Activated CD4-positive, alpha-beta T cell treated with anti-CD3 and anti-CD28 coated beads for 36 hours (primary cell): ENCODE results near the gene ITSN2. TPM values are rescaled to one million over a fixed set of nuclear protein-coding genes. Genes with fewer than 3 reads are reported as not detected.
A peak's percentile ranks its signal among the peaks of the same experiment; 100 is the strongest.

Experiments used
- ATAC-seq: fragments of 200-7000 bp; cut with Tn5 transposase; one replicate; pipeline ENCODE4 v1.10.0; 2021; ENCODE audit warnings: mild to moderate bottlenecking, moderate library complexity
- CTCF ChIA-PET: fragments of 350-600 bp; sonication (Branson Sonifier 250); formaldehyde crosslinking; loops from one replicate; lab custom pipeline; 2021; ENCODE audit warnings: antibody characterized with exemption; lab: Charles Lee
- POLR2A ChIA-PET: fragments of 350-600 bp; sonication (Branson Sonifier 250); formaldehyde crosslinking; loops from one replicate; lab custom pipeline; 2021; ENCODE audit warnings: antibody characterized with exemption, inconsistent platforms; lab: Charles Lee
- DNase-seq: peaks from one replicate; pipeline ENCODE4 v3.0.0-alpha.2; 2020
- H3K27ac Mint-ChIP-seq: one replicate; pipeline ENCODE4 v1.8.0; 2021; ENCODE audit warnings: mixed read lengths
- H3K27me3 Mint-ChIP-seq: one replicate; pipeline ENCODE4 v1.8.0; 2021; ENCODE audit warnings: mixed read lengths
- H3K36me3 Mint-ChIP-seq: one replicate; pipeline ENCODE4 v1.8.0; 2021; ENCODE audit warnings: low read depth, mixed read lengths
- H3K4me1 Mint-ChIP-seq: one replicate; pipeline ENCODE4 v1.8.0; 2021; ENCODE audit warnings: mixed read lengths
- H3K4me3 Mint-ChIP-seq: one replicate; pipeline ENCODE4 v1.8.0; 2021; ENCODE audit warnings: mild to moderate bottlenecking, moderate library complexity, mixed read lengths
- H3K9me3 Mint-ChIP-seq: one replicate; pipeline ENCODE4 v1.8.0; 2021; ENCODE audit warnings: low read depth, mixed read lengths
- intact Hi-C, 2 experiments: fragments of 100-400 bp; cut with DNase I in 1 of 2; cut with micrococcal nuclease in 1 of 2; formaldehyde crosslinking; loops; one replicate each; pipeline versions ENCODE4 v1.14.2 to v1.15.1; 2022 to 2024; cut with DNase I, micrococcal nuclease
- total RNA-seq, 2 experiments: library from RNA; stranded (reverse); gene quantifications; one replicate each; pipeline ENCODE4 v1.2.3, GENCODE V29; 2021

ITSN2 gene
- total RNA-seq, 2 experiments from 2014 or later = 46.0 to 49.6 TPM

DNA sequence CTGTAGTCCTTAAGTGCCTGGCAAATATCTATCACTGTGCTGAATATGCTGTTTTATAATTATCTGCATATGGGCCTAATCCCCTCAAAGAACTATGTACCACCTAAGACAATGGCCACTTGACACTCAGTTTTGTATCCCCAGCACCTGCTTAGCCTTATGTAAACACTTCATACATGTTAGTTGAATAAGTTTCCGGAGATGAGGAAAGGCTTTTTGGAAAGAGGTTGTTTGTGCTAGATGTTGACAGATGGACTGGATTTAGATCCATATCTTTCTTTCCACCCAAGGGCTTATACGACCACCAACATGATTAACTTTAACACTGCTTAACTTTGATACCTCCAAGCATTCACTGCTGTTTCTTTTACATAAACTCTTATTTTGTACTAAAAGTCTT, 122.2 kb downstream of the ITSN2 start:
- POLR2A ChIA-PET = no interaction called here
- CTCF ChIA-PET = no interaction called here
- no peaks in the 10 kb centered on the region for H3K9me3 Mint-ChIP-seq
- no peaks in the 10 kb centered on the region for H3K4me1 Mint-ChIP-seq
- intact Hi-C loops = no loop called here
- ATAC-seq (no peak), DNase-seq (no peak)
- H3K27me3 Mint-ChIP-seq = no peaks in the 10 kb centered on the region
- H3K36me3 Mint-ChIP-seq = peaks cover 5% of the 10 kb centered on the region
- H3K4me3 Mint-ChIP-seq = no peak overlapping the region
- H3K27ac Mint-ChIP-seq = no peak overlapping the region

DNA sequence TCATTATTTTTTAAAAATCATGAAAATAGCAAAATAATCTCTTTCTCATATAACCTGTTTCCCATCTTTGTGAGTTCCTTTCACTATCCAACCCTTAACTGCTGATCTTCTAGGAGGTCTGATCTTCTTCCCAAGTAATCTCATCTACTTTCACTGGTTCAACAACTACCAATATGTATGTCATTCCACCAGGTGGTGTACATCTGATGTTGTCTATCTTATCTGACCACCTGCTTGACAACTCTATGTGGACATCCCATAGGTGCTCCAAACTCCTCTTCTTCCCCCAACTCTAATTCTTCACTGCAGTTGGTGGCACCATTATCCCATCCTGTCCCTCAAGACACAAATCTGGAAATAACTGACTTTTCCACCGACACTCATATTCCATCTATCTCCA, 123.0 kb downstream of the ITSN2 start:
- intact Hi-C loops = no loop called here
- H3K27me3 Mint-ChIP-seq = no peaks in the 10 kb centered on the region
- no peak for DNase-seq
- H3K9me3 Mint-ChIP-seq = no peaks in the 10 kb centered on the region
- no peaks in the 10 kb centered on the region for H3K4me1 Mint-ChIP-seq
- ATAC-seq = no peak
- H3K27ac Mint-ChIP-seq = no peak overlapping the region
- ChIA-PET POLR2A (no interaction called here), CTCF (no interaction called here)
- H3K36me3 Mint-ChIP-seq = peaks cover 2% of the 10 kb centered on the region
- H3K4me3 Mint-ChIP-seq = no peak overlapping the region

DNA sequence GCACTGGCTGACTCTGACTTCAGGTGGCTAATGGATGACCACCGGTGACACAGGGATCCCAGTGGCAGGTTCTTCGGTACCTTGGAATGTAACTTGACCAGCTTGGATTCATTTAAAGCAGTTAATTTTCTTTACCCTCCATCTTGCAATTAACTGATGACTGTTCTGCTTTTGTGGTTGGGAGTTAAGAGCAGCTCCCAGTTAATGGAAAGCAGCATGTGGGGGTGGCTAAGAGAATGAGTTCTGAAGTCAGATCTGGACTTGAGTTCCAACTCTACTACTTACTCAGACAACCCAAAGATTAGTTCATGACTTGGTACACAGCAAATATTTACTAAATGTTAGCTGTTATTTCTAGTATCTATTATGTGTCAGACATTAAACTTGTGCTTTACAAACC, 127.0 kb downstream of the ITSN2 start:
- Mint-ChIP-seq H3K4me3 (no peak overlapping the region), H3K4me1 (no peaks in the 10 kb centered on the region), H3K27me3 (no peaks in the 10 kb centered on the region), H3K9me3 (no peaks in the 10 kb centered on the region), H3K36me3 (no peaks in the 10 kb centered on the region), H3K27ac (no peak overlapping the region)
- ChIA-PET POLR2A (no interaction called here), CTCF (interaction anchor here (1.0 to 1.4 kb wide), 4 partner anchors 8 to 18 kb away, joined by 3 to 5 read pairs (median 4); no protein-coding TSS in a partner anchor)
- ATAC-seq (no peak), DNase-seq (no peak)
- intact Hi-C loops = no loop called here

DNA sequence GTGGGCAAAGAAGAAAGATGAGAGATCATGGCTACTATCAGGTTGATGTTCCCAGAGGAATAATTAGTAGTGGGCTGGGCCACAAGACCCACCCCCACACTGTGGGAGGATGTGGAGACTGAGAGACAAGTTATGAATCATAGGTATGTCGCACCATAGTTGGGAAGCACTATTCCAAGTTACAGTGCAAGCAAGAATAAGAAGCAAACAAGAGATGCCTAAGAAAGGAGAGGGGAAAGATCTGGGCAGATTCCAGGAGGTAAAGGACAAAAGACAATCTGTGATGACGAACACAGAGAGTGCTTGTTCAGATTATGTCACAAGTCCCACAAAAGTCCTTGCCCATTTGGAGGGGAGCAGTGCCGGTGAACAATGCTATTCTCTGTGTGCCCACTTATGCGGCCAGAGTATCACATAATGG, 128.9 kb downstream of the ITSN2 start:
- ATAC-seq (no peak), DNase-seq (no peak)
- no peaks in the 10 kb centered on the region for H3K36me3 Mint-ChIP-seq
- no peak overlapping the region for H3K27ac Mint-ChIP-seq
- POLR2A ChIA-PET = no interaction called here
- H3K27me3 Mint-ChIP-seq = no peaks in the 10 kb centered on the region
- intact Hi-C loops = no loop called here
- H3K4me3 Mint-ChIP-seq = no peak overlapping the region
- CTCF ChIA-PET = interaction anchor here (1.5 kb wide), 1 partner anchor 13 kb away, joined by 3 read pairs; no protein-coding TSS in a partner anchor
- H3K4me1 Mint-ChIP-seq = no peaks in the 10 kb centered on the region
- H3K9me3 Mint-ChIP-seq = no peaks in the 10 kb centered on the region

DNA sequence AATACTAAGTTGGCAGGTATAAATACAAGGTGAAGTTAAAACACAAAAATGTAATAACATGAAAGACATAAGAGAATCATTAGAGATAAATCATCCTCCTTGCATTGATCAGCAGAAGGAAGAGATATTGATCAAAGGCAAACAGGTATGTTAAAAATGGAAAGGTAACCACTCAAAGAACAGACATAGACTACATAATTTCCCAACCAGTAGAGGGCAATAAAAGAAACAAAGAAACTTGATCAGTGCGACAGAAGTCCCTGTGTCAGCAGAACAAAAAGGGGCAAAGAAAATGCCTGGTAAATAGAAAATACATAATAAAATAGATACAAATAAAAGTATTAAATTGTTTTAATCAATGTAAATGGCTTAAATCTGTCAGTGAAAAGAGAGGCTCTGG, 131.9 kb downstream of the ITSN2 start:
- Mint-ChIP-seq H3K36me3 (peaks cover 2% of the 10 kb centered on the region), H3K4me1 (no peaks in the 10 kb centered on the region), H3K9me3 (no peaks in the 10 kb centered on the region), H3K27ac (no peak overlapping the region), H3K4me3 (no peak overlapping the region), H3K27me3 (no peaks in the 10 kb centered on the region)
- no peak for ATAC-seq
- POLR2A ChIA-PET = no interaction called here
- intact Hi-C loops = loop anchor here (2.0 to 5.0 kb wide), 2 partner anchors 154 kb away; no protein-coding TSS in a partner anchor
- CTCF ChIA-PET = no interaction called here
- DNase-seq = no peak

DNA sequence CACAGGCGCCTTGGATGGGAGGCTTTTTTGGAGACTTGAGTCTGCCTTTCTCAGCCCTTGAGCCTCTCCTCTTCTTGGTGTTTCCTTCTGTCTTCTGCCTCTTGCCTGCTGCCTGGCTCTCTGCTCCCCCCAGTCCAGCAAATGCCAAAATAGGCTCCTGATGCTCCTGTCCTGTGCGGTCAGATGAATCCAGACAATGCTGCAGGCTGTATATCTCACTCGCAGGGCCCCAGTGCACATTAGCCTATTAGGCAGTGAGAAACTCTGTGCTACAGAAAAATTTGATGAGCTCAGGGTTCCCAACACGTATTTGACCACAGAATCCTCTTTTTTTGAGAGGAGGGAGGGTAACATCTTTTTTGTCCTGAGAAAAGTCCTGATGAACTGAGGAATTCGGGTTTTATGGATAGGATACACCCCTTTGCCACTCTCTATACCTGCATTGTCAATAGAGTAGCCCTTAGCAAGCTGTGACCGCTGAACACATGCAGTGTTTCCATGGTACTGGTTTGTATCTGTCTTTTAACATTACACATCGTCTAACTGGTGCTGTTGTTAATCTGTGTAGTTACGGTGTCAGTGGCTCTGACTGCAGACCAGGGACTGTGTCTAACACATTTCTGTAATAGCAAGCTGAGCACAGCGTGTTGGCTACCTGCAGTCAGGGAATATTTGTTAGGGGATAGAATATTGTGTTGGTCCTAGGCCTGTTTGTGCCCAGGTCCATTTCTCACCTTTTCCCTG, 134.7 kb downstream of the ITSN2 start:
- DNase-seq (no peak), ATAC-seq (no peak)
- intact Hi-C loops = loop anchor here in 1 of 2 experiments (5.0 kb wide), 1 partner anchor 157 kb away; no protein-coding TSS in a partner anchor
- Mint-ChIP-seq H3K9me3 (no peaks in the 10 kb centered on the region), H3K36me3 (peaks cover 2% of the 10 kb centered on the region), H3K4me1 (no peaks in the 10 kb centered on the region), H3K4me3 (no peak overlapping the region), H3K27me3 (no peaks in the 10 kb centered on the region), H3K27ac (no peak overlapping the region)
- ChIA-PET POLR2A (interaction anchor here (0.6 kb wide), 1 partner anchor 36 kb away, joined by 3 read pairs; no protein-coding TSS in a partner anchor), CTCF (interaction anchor here (1.3 kb wide), 1 partner anchor 8 kb away, joined by 5 read pairs; no protein-coding TSS in a partner anchor)

DNA sequence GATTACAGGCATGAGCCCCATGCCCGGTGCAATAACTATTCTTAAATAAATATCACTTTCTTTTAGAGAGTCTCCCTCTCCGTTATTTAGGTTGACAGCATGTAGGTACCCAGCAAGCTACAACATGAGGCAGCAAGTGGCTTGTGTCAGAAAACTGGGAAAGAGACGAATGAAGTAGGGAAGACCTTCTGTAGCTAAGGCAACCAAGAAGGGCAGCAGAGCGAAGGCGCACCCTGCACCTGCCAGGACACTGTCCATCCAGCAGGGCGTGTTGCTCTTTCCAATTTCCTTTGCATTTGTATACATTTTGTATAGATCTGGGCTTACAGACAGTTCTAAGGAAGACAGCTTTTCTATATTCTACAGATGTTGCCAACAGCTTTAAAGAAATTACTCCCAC, 137.4 kb downstream of the ITSN2 start:
- Mint-ChIP-seq H3K27ac (no peak overlapping the region), H3K4me3 (no peak overlapping the region), H3K27me3 (no peaks in the 10 kb centered on the region), H3K36me3 (peaks cover 2% of the 10 kb centered on the region), H3K4me1 (no peaks in the 10 kb centered on the region), H3K9me3 (no peaks in the 10 kb centered on the region)
- DNase-seq (no peak), ATAC-seq (no peak)
- CTCF ChIA-PET = no interaction called here
- POLR2A ChIA-PET = no interaction called here
- intact Hi-C loops = no loop called here

DNA sequence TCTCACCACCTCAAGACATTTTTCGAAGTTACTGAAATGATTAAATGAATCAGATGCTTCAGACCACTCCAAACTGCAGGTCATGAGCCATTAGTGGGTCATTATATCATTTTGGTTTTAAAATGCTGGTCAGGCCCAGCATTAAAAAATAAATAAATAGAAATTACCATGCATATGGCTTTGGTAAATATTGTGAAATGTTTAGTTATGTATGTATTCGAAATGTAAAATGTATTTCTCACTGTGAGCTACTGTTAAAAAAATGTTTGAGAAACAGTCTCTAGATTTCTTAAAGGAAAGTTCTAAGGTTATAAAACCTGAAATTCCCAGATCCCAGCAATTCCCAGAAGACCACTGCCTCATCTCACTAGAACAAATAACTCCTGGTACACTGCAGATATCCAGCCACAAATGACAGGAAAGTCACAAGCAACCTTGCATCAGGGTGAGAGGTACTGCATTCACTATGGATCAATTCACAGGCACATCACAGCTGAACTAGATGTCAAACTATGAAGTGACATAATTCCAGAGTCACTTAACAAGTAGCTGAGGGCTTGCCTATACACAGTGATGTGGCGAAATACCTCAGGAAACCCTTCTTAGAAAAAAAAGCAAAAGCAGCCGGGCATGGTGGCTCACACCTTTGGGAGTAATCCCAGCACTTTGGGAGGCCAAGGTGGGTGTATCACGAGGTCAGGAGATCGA, 138.8 kb downstream of the ITSN2 start:
- H3K4me3 Mint-ChIP-seq = no peak overlapping the region
- CTCF ChIA-PET = no interaction called here
- no peaks in the 10 kb centered on the region for H3K27me3 Mint-ChIP-seq
- POLR2A ChIA-PET = no interaction called here
- no peak overlapping the region for H3K27ac Mint-ChIP-seq
- H3K9me3 Mint-ChIP-seq = no peaks in the 10 kb centered on the region
- DNase-seq = no peak
- ATAC-seq = no peak
- intact Hi-C loops = no loop called here
- peaks cover 2% of the 10 kb centered on the region for H3K36me3 Mint-ChIP-seq
- H3K4me1 Mint-ChIP-seq = no peaks in the 10 kb centered on the region

DNA sequence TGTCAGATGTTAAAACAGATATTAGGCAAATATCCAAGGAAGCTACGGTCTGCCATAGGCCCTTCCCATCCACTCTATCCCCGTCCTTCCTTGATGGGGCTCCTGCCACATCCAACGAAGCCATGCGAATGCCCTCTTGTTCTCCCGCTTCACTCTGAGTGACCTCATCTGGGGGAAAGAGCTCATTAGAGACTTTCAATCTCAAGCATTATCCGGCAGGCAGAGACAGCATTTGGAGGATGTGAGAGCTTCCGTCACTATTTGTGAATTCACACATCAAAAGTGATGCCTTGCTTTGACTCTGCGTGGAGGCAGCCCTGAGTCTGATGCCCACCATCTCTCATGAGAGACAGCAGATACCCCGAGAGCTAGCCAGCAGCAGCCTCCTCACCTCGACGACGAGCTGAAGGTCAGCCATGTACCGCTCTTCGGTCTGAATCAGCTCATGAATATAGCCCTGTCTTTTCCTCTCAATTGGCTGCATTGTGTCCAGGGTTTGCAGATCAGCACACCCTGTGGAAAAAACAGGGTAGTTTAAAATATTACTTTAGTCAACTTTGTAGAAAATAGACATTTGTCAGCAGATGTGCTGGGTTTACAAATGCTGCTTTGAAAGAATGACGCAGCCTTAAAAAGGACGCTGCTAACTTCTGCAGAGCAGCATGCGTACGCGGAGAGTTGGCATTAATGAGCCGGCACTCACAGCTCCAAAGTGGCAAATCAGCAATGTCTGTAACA, 139.6 kb downstream of the ITSN2 start:
- no peak overlapping the region for H3K27ac Mint-ChIP-seq
- ChIA-PET POLR2A (no interaction called here), CTCF (no interaction called here)
- H3K27me3 Mint-ChIP-seq = no peaks in the 10 kb centered on the region
- peaks cover 7% of the 10 kb centered on the region for H3K36me3 Mint-ChIP-seq
- H3K4me3 Mint-ChIP-seq = no peak overlapping the region
- ATAC-seq (no peak), DNase-seq (no peak)
- intact Hi-C loops = no loop called here
- no peaks in the 10 kb centered on the region for H3K9me3 Mint-ChIP-seq
- no peaks in the 10 kb centered on the region for H3K4me1 Mint-ChIP-seq

DNA sequence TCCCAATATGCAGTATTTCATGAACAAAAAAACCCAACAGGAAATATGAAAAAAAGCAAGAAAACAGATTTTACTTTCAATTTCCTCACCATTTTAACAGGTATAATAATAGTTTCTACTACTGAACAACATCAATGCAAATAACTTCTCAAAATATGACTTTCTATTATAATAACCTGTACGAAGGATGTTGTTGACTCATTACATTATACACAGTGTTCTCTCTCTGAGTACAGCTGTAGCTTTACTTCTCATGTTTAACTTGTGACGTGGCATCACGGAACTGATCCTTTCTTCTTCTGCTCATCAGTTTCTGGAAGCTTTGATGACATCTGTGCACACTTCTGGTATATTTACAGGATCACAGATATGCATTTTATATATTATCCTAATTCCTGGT, 145.5 kb downstream of the ITSN2 start:
- peaks cover 18% of the 10 kb centered on the region for H3K36me3 Mint-ChIP-seq
- POLR2A ChIA-PET = no interaction called here
- intact Hi-C loops = no loop called here
- H3K4me3 Mint-ChIP-seq = no peak overlapping the region
- H3K4me1 Mint-ChIP-seq = peaks cover 3% of the 10 kb centered on the region
- no peaks in the 10 kb centered on the region for H3K27me3 Mint-ChIP-seq
- CTCF ChIA-PET = no interaction called here
- no peaks in the 10 kb centered on the region for H3K9me3 Mint-ChIP-seq
- no peak overlapping the region for H3K27ac Mint-ChIP-seq
- ATAC-seq (peak; percentile 96), DNase-seq (peak; percentile 18)

DNA sequence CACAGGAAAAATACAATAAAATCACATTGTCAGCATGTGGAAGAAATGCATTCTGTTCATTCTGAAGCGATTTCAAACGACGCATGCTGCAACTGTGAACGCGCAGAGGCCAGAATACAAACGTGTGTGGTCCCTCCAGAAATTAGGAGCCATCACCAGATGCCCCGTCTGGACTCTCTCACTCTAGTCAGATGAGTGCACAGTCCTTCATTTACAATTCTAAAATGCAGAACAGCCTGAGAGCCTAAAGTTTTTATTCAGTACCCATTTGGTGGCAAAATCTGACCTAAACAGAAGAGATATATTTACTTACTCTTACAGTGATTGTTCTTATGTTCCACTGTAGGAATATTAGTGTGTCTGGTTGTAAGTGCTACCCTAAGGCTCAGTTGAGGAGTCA, 148.9 kb downstream of the ITSN2 start:
- ChIA-PET POLR2A (no interaction called here), CTCF (interaction anchor here (0.6 to 1.1 kb wide), 2 partner anchors 92 to 128 kb away, joined by 3 to 5 read pairs; no protein-coding TSS in a partner anchor)
- peaks cover 3% of the 10 kb centered on the region for H3K4me1 Mint-ChIP-seq
- H3K27ac Mint-ChIP-seq = no peak overlapping the region
- no peaks in the 10 kb centered on the region for H3K9me3 Mint-ChIP-seq
- peaks cover 30% of the 10 kb centered on the region for H3K36me3 Mint-ChIP-seq
- DNase-seq (no peak), ATAC-seq (no peak)
- intact Hi-C loops = no loop called here
- no peak overlapping the region for H3K4me3 Mint-ChIP-seq
- H3K27me3 Mint-ChIP-seq = no peaks in the 10 kb centered on the region
